CD4-positive, alpha-beta T cell (primary cell): ENCODE results near the gene PITPNC1. TPM values are rescaled to one million over a fixed set of nuclear protein-coding genes. Genes with fewer than 3 reads are reported as not detected.

Experiments
- ATAC-seq: fragments of 200-7000 bp; cut with Tn5 transposase; one replicate; pipeline ENCODE4 v1.10.0; 2022; ENCODE audit warnings: mild to moderate bottlenecking; ENCODE audit not compliant: poor library complexity
- CTCF ChIA-PET: fragments of 350-600 bp; sonication (Branson Sonifier 250); formaldehyde crosslinking; loops from one replicate; lab custom pipeline; 2021; ENCODE audit warnings: antibody characterized with exemption, inconsistent platforms; lab: Charles Lee
- POLR2A ChIA-PET: fragments of 350-600 bp; sonication (Branson Sonifier 250); formaldehyde crosslinking; loops from one replicate; lab custom pipeline; 2021; ENCODE audit warnings: antibody characterized with exemption, inconsistent platforms; lab: Charles Lee
- DNase-seq, 14 experiments: peaks; one replicate each; pipeline ENCODE4 v3.0.0-alpha.2; 2013 to 2020; ENCODE audit warnings: mixed read lengths in 2 of 14
- H3K27ac ChIP-seq, 2 donors: one replicate each; pipeline versions ENCODE4 v1.5.1 to v1.7.0; 2013; ENCODE audit warnings: low read length in 2 of 2, low read depth in 1 of 2, mild to moderate bottlenecking in 1 of 2
- H3K27me3 ChIP-seq, 2 experiments: 1 replicate in 1 of 2; 2 replicates in 1 of 2; pipeline versions ENCODE4 v1.6.1 to v1.7.0; 2013; ENCODE audit warnings: low read length in 2 of 2, control low read depth in 1 of 2, mild to moderate bottlenecking in 1 of 2, moderate library complexity in 1 of 2; ENCODE audit not compliant: insufficient read depth in 2 of 2, control insufficient read depth in 1 of 2
- H3K36me3 ChIP-seq: one replicate; pipeline ENCODE4 v1.6.1; 2013; ENCODE audit warnings: low read length, control low read depth; ENCODE audit not compliant: insufficient read depth
- H3K4me1 ChIP-seq: one replicate; pipeline ENCODE4 v1.6.1; 2013; ENCODE audit warnings: low read length, control low read depth; ENCODE audit not compliant: insufficient read depth
- H3K4me3 ChIP-seq: one replicate; pipeline ENCODE4 v1.5.1; 2013; ENCODE audit warnings: mild to moderate bottlenecking, low read length, moderate library complexity
- H3K9me3 ChIP-seq, 2 experiments: 1 replicate in 1 of 2; 2 replicates in 1 of 2; pipeline versions ENCODE4 v1.6.1 to v1.7.0; 2013; ENCODE audit warnings: low read length in 2 of 2, mild to moderate bottlenecking in 2 of 2, control low read depth in 1 of 2, moderate library complexity in 1 of 2; ENCODE audit not compliant: control insufficient read depth in 1 of 2, insufficient read depth in 1 of 2
- H3K27ac Mint-ChIP-seq: one replicate; pipeline ENCODE4 v1.8.0; 2020; ENCODE audit warnings: mixed read lengths
- H3K27me3 Mint-ChIP-seq: one replicate; pipeline ENCODE4 v1.8.0; 2021; ENCODE audit warnings: mixed read lengths
- H3K36me3 Mint-ChIP-seq: one replicate; pipeline ENCODE4 v1.8.0; 2021; ENCODE audit warnings: low read depth, mixed read lengths
- H3K4me1 Mint-ChIP-seq: one replicate; pipeline ENCODE4 v1.8.0; 2021; ENCODE audit warnings: low read depth, mixed read lengths
- H3K4me3 Mint-ChIP-seq: one replicate; pipeline ENCODE4 v1.8.0; 2020; ENCODE audit warnings: mild to moderate bottlenecking, mixed read lengths
- H3K9me3 Mint-ChIP-seq: one replicate; pipeline ENCODE4 v1.8.0; 2020; ENCODE audit warnings: mixed read lengths
- CTCF ChIP-seq: fragments of 200-600 bp; IDR thresholded peaks from one replicate; pipeline ENCODE4 v1.8.0; 2022; ENCODE audit warnings: antibody characterized with exemption, mild to moderate bottlenecking
- intact Hi-C, 2 experiments: fragments of 100-400 bp; cut with DNase I in 1 of 2; cut with micrococcal nuclease in 1 of 2; formaldehyde crosslinking; loops; one replicate each; pipeline versions ENCODE4 v1.15.1 to v1.9.0; 2023 to 2025; cut with DNase I, micrococcal nuclease
- total RNA-seq, 174 experiments: library from RNA in 2 of 174; stranded (reverse) in 2 of 174; gene quantifications; one replicate each; pipeline ENCODE4 v1.2.3 and lab custom pipeline; 2021 to 2026

Gene PITPNC1
- total RNA-seq, 2 experiments from 2014 or later = 80.2 to 83.4 TPM

GRCh38 chr17:67499685-67500084 is 122.6 kb downstream of the PITPNC1 start:
- no peak for TF ChIP-seq CTCF
- Histone ChIP-seq H3K4me1 (peaks cover 14% of the 10 kb centered on the region), H3K27me3 (no peaks in the 10 kb centered on the region), H3K36me3 (no peaks in the 10 kb centered on the region), H3K9me3 (no peaks in the 10 kb centered on the region), H3K4me3 (no peak overlapping the region), H3K27ac (no peak overlapping the region)
- CTCF ChIA-PET = interaction anchor here (1.1 to 1.9 kb wide), 2 partner anchors 12 to 24 kb away, joined by 3 to 5 read pairs; no protein-coding TSS in a partner anchor
- H3K36me3 Mint-ChIP-seq = peaks cover 12% of the 10 kb centered on the region
- H3K4me1 Mint-ChIP-seq = peaks cover 63% of the 10 kb centered on the region
- no peaks in the 10 kb centered on the region for H3K27me3 Mint-ChIP-seq
- intact Hi-C loops = no loop called here
- H3K4me3 Mint-ChIP-seq = no peak overlapping the region
- no peak overlapping the region for H3K27ac Mint-ChIP-seq
- DNase-seq = no peak
- no peak for ATAC-seq
- POLR2A ChIA-PET = no interaction called here
- H3K9me3 Mint-ChIP-seq = no peaks in the 10 kb centered on the region

- Mint-ChIP-seq H3K27ac (no peak overlapping the region), H3K9me3 (no peaks in the 10 kb centered on the region), H3K27me3 (no peaks in the 10 kb centered on the region), H3K36me3 (peaks cover 11% of the 10 kb centered on the region), H3K4me3 (no peak overlapping the region), H3K4me1 (peaks cover 69% of the 10 kb centered on the region)
- TF ChIP-seq CTCF = no peak
- intact Hi-C loops = no loop called here
- H3K36me3 ChIP-seq = no peaks in the 10 kb centered on the region
- H3K9me3 ChIP-seq = no peaks in the 10 kb centered on the region
- CTCF ChIA-PET = interaction anchor here (1.1 to 1.9 kb wide), 2 partner anchors 13 to 25 kb away, joined by 3 to 5 read pairs; no protein-coding TSS in a partner anchor
- DNase-seq = no peak
- POLR2A ChIA-PET = no interaction called here
- no peak for ATAC-seq
- H3K4me3 ChIP-seq = no peak overlapping the region
- H3K27me3 ChIP-seq = no peaks in the 10 kb centered on the region
- no peak overlapping the region for H3K27ac ChIP-seq
- peaks cover 14% of the 10 kb centered on the region for H3K4me1 ChIP-seq
Measured at GRCh38 chr17:67500261-67500660, 123.2 kb downstream of the PITPNC1 start.

DNA sequence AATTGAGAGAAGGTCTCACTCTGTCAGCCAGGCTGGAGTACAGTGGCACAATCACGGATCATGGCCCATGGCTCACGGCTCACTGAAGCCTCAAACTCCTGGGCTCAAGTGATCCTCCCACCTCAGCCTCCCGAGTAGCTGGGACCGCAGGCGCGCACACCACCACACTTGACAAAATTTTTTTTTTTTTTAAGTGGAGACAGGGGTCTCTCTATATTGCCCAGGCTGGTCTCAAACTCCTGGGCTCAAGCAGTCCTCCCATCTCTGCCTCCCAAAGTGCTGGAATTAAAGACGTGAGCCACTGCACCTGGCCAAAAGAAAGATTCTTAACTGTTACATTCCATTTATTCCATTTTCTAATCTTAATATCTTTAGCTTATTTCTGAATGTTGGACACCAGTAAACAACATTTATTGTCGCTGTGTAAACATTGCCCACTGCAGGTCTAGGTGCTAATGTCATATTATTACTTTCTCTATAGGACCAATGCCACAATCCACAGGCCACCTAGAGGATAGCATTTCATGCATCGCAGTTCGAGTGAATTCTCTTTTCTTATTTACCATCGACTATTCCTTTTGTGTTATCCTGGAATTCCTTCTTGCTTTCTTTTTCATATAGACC is 123.7 kb downstream of the PITPNC1 start:
- H3K4me3 ChIP-seq = no peak overlapping the region
- Mint-ChIP-seq H3K9me3 (no peaks in the 10 kb centered on the region), H3K27me3 (no peaks in the 10 kb centered on the region), H3K36me3 (peaks cover 6% of the 10 kb centered on the region), H3K4me1 (peaks cover 69% of the 10 kb centered on the region), H3K27ac (no peak overlapping the region), H3K4me3 (no peak overlapping the region)
- no peaks in the 10 kb centered on the region for H3K9me3 ChIP-seq
- H3K27ac ChIP-seq = no peak overlapping the region
- CTCF ChIA-PET = interaction anchor here (1.1 kb wide), 1 partner anchor 26 kb away, joined by 3 read pairs; no protein-coding TSS in a partner anchor
- DNase-seq (no peak), ATAC-seq (no peak)
- intact Hi-C loops = no loop called here
- H3K4me1 ChIP-seq = peaks cover 14% of the 10 kb centered on the region
- no peaks in the 10 kb centered on the region for H3K36me3 ChIP-seq
- POLR2A ChIA-PET = no interaction called here
- no peaks in the 10 kb centered on the region for H3K27me3 ChIP-seq
- TF ChIP-seq CTCF = no peak
